ENCODE data around the gene CELSR3. TPM values are rescaled to one million over a fixed set of nuclear protein-coding genes. Genes with fewer than 3 reads are reported as not detected.

Gene CELSR3
- polyA plus RNA-seq, 1 experiment = 0.55 TPM

GRCh38 chr3:48628277-48629017, 34.2 kb downstream of the CELSR3 start:
- TF ChIP-seq CTCF (IDR thresholded peaks at IDR 0.05; ENCODE audit: low read depth, low read length) = no peak
- no peak overlapping the region for H3K27ac ChIP-seq (ENCODE audit: low read depth, low read length)
- POLR2A ChIA-PET = no interaction called here
- no peak overlapping the region for H3K4me3 ChIP-seq (ENCODE audit: low read depth, low read length)
- no peak for DNase-seq (ENCODE audit: low read depth, low spot score)
- H3K9me3 ChIP-seq (ENCODE audit: control insufficient read depth, insufficient read depth, low read length) = no peaks in the 10 kb centered on the region; the same call in 1 of the 2 replicates
- CTCF ChIA-PET = no interaction called here
- H3K27me3 ChIP-seq (ENCODE audit: control insufficient read depth, insufficient read depth, low read length) = no peaks in the 10 kb centered on the region

GRCh38 chr3:48625600-48625999, 37.1 kb downstream of the CELSR3 start:
- no peak for DNase-seq (ENCODE audit: low read depth, low spot score)
- CTCF ChIA-PET = no interaction called here
- no peaks in the 10 kb centered on the region for H3K27me3 ChIP-seq (ENCODE audit: control insufficient read depth, insufficient read depth, low read length)
- H3K9me3 ChIP-seq (ENCODE audit: control insufficient read depth, insufficient read depth, low read length) = no peaks in the 10 kb centered on the region; the same call in 1 of the 2 replicates
- TF ChIP-seq CTCF (IDR thresholded peaks at IDR 0.05; ENCODE audit: low read depth, low read length) = no peak
- no peak overlapping the region for H3K4me3 ChIP-seq (ENCODE audit: low read depth, low read length)
- POLR2A ChIA-PET = no interaction called here
- no peak overlapping the region for H3K27ac ChIP-seq (ENCODE audit: low read depth, low read length)

GRCh38 chr3:48624767-48625166, 37.9 kb downstream of the CELSR3 start:
- POLR2A ChIA-PET = interaction anchor here (2.9 kb wide), 1 partner anchor 10 kb away, joined by 19 read pairs; the partner anchor contains the start of gene SLC26A6
- no peak overlapping the region for H3K4me3 ChIP-seq (ENCODE audit: low read depth, low read length)
- no peaks in the 10 kb centered on the region; the same call in none of the 2 replicates for H3K9me3 ChIP-seq (ENCODE audit: control insufficient read depth, insufficient read depth, low read length)
- CTCF ChIA-PET = interaction anchor here (1.0 to 1.7 kb wide), 2 partner anchors 11 to 14 kb away, joined by 4 to 13 read pairs; partner anchors contain the start of gene SLC26A6
- no peak for DNase-seq (ENCODE audit: low read depth, low spot score)
- TF ChIP-seq CTCF (IDR thresholded peaks at IDR 0.05; ENCODE audit: low read depth, low read length) = no peak
- no peaks in the 10 kb centered on the region for H3K27me3 ChIP-seq (ENCODE audit: control insufficient read depth, insufficient read depth, low read length)
- H3K27ac ChIP-seq (ENCODE audit: low read depth, low read length) = no peak overlapping the region

GRCh38 chr3:48623851-48624547, 38.7 kb downstream of the CELSR3 start:
- POLR2A ChIA-PET = interaction anchor here (0.6 to 2.9 kb wide), 6 partner anchors 11 to 406 kb away, joined by 3 to 19 read pairs (median 4); partner anchors contain the start of gene SLC26A6
- no peak for DNase-seq (ENCODE audit: low read depth, low spot score)
- Histone ChIP-seq H3K27ac (ENCODE audit: low read depth, low read length) (peak overlapping the region; percentile 11), H3K27me3 (ENCODE audit: control insufficient read depth, insufficient read depth, low read length) (no peaks in the 10 kb centered on the region), H3K4me3 (ENCODE audit: low read depth, low read length) (no peak overlapping the region), H3K9me3 (ENCODE audit: control insufficient read depth, insufficient read depth, low read length) (no peaks in the 10 kb centered on the region; the same call in none of the 2 replicates)
- TF ChIP-seq CTCF (IDR thresholded peaks at IDR 0.05; ENCODE audit: low read depth, low read length) = no peak
- CTCF ChIA-PET = interaction anchor here (0.6 to 1.7 kb wide), 4 partner anchors 12 to 151 kb away, joined by 3 to 13 read pairs (median 6); partner anchors contain the start of gene SLC26A6

- TF ChIP-seq CTCF (IDR thresholded peaks at IDR 0.05; ENCODE audit: low read depth, low read length) = no peak
- ChIA-PET POLR2A (no interaction called here), CTCF (no interaction called here)
- no peak for DNase-seq (ENCODE audit: low read depth, low spot score)
- Histone ChIP-seq H3K4me3 (ENCODE audit: low read depth, low read length) (no peak within 1 kb of the TSS), H3K27me3 (ENCODE audit: control insufficient read depth, insufficient read depth, low read length) (no peaks in the 10 kb centered on the region), H3K9me3 (ENCODE audit: control insufficient read depth, insufficient read depth, low read length) (peaks cover 16% of the 10 kb centered on the region), H3K27ac (ENCODE audit: low read depth, low read length) (no peak within 1 kb of the TSS)
Measured at GRCh38 chr3:48621461-48621869, 41.2 kb downstream of the CELSR3 start, which contains the start of gene TMEM89. TMEM89 (minus strand) TSS chr3:48621769; CDS start chr3:48621756, 13 bp downstream.
